Omental fat pad (tissue), 4 donors: ENCODE measurements around the gene VPS37B. TPM values are rescaled to one million over a fixed set of nuclear protein-coding genes. Genes with fewer than 3 reads are reported as not detected.

Source experiments
- ATAC-seq: fragments of 150-250 bp; one replicate; pipeline ENCODE4 v1.9.1; 2016; ENCODE audit warnings: mild to moderate bottlenecking, moderate library complexity; ENCODE audit not compliant: low FRiP score
- DNase-seq: peaks from one replicate; pipeline ENCODE4 v3.0.0-alpha.2; 2019; ENCODE audit warnings: low spot score
- total RNA-seq, 4 donors: library from RNA; depleted of rRNA; stranded (reverse); fragments of >200 nt; gene quantifications; one replicate each; pipeline ENCODE4 v1.1.0, GENCODE V29; 2016
- TF ChIP-seq, protein P1 (sequence below), 3 donors: fragments of 450-650 bp; IDR thresholded peaks; one replicate each; pipeline ENCODE4 v1.5.1; 2016 to 2017; ENCODE audit warnings: antibody characterized with exemption in 3 of 3, mild to moderate bottlenecking in 3 of 3, moderate library complexity in 2 of 3

The VPS37B gene
- total RNA-seq, 4 donors from 2014 or later, result 20.7 to 45.0 (median 35.2) TPM

GRCh38 chr12:122839907-122840554, 55.9 kb downstream of the VPS37B start:
- TF ChIP-seq, protein P1, sequence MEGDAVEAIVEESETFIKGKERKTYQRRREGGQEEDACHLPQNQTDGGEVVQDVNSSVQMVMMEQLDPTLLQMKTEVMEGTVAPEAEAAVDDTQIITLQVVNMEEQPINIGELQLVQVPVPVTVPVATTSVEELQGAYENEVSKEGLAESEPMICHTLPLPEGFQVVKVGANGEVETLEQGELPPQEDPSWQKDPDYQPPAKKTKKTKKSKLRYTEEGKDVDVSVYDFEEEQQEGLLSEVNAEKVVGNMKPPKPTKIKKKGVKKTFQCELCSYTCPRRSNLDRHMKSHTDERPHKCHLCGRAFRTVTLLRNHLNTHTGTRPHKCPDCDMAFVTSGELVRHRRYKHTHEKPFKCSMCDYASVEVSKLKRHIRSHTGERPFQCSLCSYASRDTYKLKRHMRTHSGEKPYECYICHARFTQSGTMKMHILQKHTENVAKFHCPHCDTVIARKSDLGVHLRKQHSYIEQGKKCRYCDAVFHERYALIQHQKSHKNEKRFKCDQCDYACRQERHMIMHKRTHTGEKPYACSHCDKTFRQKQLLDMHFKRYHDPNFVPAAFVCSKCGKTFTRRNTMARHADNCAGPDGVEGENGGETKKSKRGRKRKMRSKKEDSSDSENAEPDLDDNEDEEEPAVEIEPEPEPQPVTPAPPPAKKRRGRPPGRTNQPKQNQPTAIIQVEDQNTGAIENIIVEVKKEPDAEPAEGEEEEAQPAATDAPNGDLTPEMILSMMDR (IDR thresholded peaks at IDR 0.05), result no peak
- DNase-seq (no peak), ATAC-seq (no peak)

DNA sequence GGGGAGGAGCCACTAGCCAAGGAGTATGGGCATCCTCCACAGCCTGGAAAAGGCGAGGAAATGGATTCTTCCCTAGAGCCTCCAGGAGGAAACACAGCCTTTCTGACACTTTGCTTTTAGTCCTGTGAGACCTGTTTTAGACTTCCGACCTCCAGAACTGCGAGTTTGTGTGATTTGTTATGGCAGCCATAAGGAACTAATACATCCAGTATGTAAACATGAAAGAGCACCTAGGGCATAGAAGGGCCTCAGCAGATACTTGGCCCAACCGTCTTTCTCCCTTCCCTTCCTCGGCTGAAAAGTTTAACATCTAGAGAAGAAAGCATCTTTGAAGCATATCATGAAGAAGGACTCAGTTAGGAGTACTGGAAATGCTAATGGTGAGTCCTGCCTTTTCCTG, 57.1 kb downstream of the VPS37B start:
- ATAC-seq (no peak), DNase-seq (no peak)
- TF ChIP-seq, protein P1 (IDR thresholded peaks at IDR 0.05), result no peak

- ATAC-seq (no peak), DNase-seq (no peak)
- TF ChIP-seq, protein P1 (IDR thresholded peaks at IDR 0.05), result no peak
Observed at GRCh38 chr12:122837306-122838265, 58.3 kb downstream of the VPS37B start.

DNA sequence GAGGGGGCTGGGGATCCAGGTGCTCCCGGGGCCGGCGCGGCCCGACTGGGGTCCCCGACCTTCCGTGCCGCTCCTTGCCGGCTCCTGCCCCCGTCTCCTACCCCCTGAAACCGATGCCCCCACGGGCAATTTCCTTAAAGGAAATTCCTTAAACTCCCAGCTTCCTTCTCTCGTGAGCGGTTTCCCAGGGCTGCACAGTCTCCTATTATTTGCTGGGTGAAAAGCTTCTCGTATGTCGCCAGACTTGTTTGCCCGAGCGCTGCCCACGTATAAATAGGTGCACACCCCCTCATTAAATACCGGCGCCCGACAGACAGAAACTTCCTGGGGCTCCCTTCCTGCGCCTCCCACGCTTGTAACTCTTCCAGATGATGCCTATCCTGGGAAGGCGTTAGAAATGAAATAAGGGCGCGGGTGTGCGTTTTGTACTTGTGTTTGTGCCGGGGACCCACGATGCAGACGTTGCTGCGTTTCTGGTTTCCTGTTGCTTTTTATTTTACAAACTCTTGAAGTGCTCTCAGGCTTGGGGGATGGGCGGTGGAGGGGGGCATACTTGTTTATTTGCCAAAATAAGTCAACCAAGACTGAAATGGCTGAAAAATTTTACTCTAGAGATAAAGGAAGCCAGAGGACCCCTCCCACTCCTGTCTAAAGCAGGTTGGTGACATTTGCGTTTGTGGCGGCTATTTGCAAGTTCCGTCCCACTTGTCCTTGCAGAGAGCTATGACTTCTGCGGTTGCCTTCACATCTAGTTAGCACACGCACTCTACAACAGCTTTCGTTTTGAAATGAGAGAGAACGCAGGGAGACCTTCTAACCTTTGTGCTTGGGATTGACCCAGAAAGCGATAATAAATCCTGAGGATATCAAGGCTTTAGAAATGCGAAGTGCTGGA, 59.6 kb downstream of the VPS37B start:
- ATAC-seq, result peak; percentile 37
- TF ChIP-seq, protein P1 (IDR thresholded peaks at IDR 0.05), result no peak
- no peak for DNase-seq

DNA sequence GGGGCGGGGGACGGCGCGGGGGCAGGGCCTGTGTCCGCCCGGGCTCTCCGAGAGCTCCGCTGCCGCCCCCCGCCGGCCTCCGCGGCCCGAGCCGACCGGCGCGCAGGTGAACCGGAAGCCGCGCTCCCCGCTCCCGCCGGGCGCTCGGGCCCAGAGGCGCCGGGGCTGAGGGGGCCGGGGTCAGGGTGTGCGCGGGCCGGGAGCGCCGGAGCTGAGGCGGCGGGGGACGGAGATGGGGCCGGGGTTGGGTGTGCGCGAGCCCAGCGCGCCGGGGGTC, 60.2 kb downstream of the VPS37B start:
- no peak for DNase-seq
- ATAC-seq, result peak; percentile 46
- TF ChIP-seq, protein P1 (IDR thresholded peaks at IDR 0.05), result no peak

- peak; percentile 16 for ATAC-seq
- no peak for DNase-seq
- TF ChIP-seq, protein P1 (IDR thresholded peaks at IDR 0.05), result no peak
Observed at GRCh38 chr12:122834921-122835749, 60.8 kb downstream of the VPS37B start, which contains the start of gene HIP1R. Gene HIP1R, plus strand, starts transcription at chr12:122835457. Its CDS starts 94 bp downstream, at chr12:122835551.
